Endothelial cell of hepatic sinusoid (primary cell): ENCODE data around the gene SLC25A38.

ENCODE experiments used
- in situ Hi-C: cut with HindIII; loops from 2 replicates; pipeline ENCODE4 v1.10.0; 2017; ENCODE audit warnings: low sequenced_read_pairs

The SLC25A38 gene

GRCh38 chr3:39432342-39432741, 49.2 kb downstream of the SLC25A38 start:
- in situ Hi-C loops = no loop called here

GRCh38 chr3:39433642-39434041, 50.5 kb downstream of the SLC25A38 start:
- in situ Hi-C loops = no loop called here

- in situ Hi-C loops = no loop called here
Observed at GRCh38 chr3:39434574-39434973, 51.4 kb downstream of the SLC25A38 start.

GRCh38 chr3:39435006-39435748, 52.0 kb downstream of the SLC25A38 start:
- in situ Hi-C loops = no loop called here

GRCh38 chr3:39438880-39439279, 55.7 kb downstream of the SLC25A38 start:
- in situ Hi-C loops = no loop called here

GRCh38 chr3:39440316-39440715, 57.1 kb downstream of the SLC25A38 start:
- in situ Hi-C loops = no loop called here

GRCh38 chr3:39443530-39443929, 60.4 kb downstream of the SLC25A38 start:
- in situ Hi-C loops = no loop called here

GRCh38 chr3:39445927-39446326, 62.8 kb downstream of the SLC25A38 start:
- in situ Hi-C loops = no loop called here

GRCh38 chr3:39446444-39446843, 63.3 kb downstream of the SLC25A38 start:
- in situ Hi-C loops = no loop called here
